ENCODE data around the gene AMOTL1.
"Not testable (repeated sequence)": the region's sequence is repeated elsewhere in the genome, so short reads cannot be mapped to it uniquely, and the experiment has no call there.

The AMOTL1 gene

GRCh38 chr11:94795476-94796189, 27.5 kb downstream of the AMOTL1 start:
- no peak for DNase-seq

DNA sequence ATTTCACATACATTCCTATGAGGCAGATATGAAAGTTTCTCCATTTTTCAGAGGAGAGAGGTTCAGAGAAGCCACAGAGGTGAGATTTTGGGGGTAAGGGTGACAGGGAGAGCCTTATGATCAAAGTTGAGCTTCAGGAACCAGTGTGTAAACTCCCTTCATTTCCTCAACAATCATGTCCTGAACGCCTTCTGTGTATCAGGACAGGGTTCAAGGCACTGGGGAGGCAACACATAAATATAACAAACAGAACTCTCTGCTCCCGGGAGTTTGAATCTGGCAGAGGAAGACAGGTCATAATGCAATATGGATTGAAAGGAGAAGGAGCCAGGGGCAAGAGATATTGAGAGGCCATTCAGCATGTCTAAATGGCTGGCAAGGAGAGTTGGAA, 28.0 kb downstream of the AMOTL1 start:
- DNase-seq: no peak

GRCh38 chr11:94796863-94797262, 28.7 kb downstream of the AMOTL1 start:
- no peak for DNase-seq

- DNase-seq: no peak
Measured at GRCh38 chr11:94799726-94800125, 31.6 kb downstream of the AMOTL1 start.

DNA sequence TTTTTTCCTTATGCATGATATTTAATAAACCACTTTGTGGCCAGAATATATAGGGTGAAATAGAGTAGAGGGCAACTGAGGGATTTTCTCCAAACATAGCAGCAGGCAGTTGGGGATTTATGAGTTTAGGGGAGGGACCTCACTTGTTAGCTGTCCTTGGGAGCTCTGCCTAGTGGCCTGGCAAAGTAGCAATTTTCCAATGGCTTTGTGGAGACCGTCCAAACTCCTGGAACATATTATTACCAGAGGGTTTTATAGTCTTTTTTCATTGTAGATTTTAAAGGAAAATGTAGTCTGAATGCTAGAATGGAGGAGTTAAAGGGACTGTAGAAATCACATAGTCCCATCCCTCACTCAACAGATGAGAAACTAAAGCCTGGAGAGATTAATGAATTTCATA, 32.3 kb downstream of the AMOTL1 start:
- no peak for DNase-seq

GRCh38 chr11:94801866-94802460, 33.8 kb downstream of the AMOTL1 start:
- no peak for DNase-seq

GRCh38 chr11:94802501-94802900, 34.3 kb downstream of the AMOTL1 start:
- no peak for DNase-seq

GRCh38 chr11:94803491-94803890, 35.3 kb downstream of the AMOTL1 start:
- DNase-seq: no peak

- DNase-seq: no peak
Measured at GRCh38 chr11:94804874-94805273, 36.7 kb downstream of the AMOTL1 start.

- DNase-seq: no peak
Measured at GRCh38 chr11:94806014-94806413, 37.9 kb downstream of the AMOTL1 start.

DNA sequence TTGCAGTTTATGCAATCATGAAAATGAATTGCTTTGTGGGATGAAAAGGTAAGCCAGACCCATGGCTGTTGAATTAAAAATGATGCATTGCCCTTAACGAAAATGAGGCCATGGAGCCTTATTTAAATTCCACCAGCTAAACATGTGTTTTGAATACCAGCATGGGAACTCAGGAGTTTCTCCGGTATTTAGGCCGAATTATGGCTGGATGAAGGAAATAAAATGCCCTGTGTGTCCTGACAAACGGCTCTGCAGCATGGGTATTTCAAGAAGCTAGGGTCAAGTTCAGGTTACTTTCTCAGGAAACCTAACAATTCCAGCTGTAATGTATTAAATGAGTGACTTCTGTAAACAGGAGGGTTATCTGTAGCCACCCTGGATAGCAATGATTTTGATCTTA, 38.3 kb downstream of the AMOTL1 start:
- no peak for DNase-seq

DNA sequence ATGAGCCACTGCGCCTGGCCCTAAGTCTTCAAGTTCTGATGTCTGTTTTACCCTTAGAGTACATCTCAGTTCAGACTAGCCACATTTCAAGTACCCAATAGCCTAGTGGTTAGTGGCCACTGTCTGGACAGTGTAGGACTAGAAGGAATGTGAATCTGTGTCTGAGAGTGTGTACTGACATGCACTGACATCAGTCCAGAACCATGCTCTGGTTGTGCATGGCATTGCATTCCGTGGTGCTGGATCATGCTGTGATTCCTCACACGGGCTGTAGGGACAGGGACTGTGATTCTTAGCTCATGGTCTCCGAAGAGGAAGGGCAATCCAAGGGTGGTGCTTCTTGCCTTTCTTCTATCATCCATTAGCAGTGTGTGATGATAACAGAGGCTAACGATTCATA, 41.1 kb downstream of the AMOTL1 start:
- DNase-seq: no peak

GRCh38 chr11:94812724-94813720, 44.9 kb downstream of the AMOTL1 start:
- not testable (repeated sequence) for DNase-seq

GRCh38 chr11:94814272-94814976, 46.3 kb downstream of the AMOTL1 start:
- DNase-seq: no peak

DNA sequence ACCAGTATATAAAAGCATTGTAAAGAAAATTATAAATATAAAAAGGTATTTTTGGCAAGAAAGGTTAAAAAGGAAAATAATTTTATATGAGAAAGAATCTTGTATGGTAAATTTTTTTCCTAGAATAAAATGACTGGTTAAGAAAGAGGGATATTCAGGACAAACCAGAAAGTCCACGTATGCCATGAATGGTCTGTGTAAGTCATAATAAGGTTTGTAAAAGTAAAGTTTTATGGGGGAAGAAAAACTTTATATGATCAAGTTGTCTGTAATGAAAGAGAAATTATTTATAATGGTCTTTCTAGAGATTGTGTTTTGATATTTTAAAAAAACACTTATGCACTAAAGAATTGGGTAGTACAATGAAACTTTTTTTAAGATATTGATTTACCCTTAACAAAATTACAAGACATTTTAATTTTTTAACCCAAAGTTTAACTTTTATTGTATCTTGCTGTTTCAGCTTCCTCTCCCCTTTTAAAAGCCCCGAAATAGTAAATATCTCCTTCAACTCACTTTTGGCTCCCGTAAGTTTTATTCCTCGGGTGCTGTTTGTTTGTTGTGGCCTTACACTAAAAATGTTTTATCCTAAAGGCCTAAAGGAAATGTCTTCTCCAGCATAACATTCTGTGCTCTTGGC, 47.7 kb downstream of the AMOTL1 start:
- DNase-seq: no peak

- no peak for DNase-seq
Measured at GRCh38 chr11:94820480-94820879, 52.3 kb downstream of the AMOTL1 start.

- DNase-seq: no peak
Measured at GRCh38 chr11:94821439-94821838, 53.3 kb downstream of the AMOTL1 start.

- DNase-seq: no peak
Measured at GRCh38 chr11:94822080-94822479, 53.9 kb downstream of the AMOTL1 start.

DNA sequence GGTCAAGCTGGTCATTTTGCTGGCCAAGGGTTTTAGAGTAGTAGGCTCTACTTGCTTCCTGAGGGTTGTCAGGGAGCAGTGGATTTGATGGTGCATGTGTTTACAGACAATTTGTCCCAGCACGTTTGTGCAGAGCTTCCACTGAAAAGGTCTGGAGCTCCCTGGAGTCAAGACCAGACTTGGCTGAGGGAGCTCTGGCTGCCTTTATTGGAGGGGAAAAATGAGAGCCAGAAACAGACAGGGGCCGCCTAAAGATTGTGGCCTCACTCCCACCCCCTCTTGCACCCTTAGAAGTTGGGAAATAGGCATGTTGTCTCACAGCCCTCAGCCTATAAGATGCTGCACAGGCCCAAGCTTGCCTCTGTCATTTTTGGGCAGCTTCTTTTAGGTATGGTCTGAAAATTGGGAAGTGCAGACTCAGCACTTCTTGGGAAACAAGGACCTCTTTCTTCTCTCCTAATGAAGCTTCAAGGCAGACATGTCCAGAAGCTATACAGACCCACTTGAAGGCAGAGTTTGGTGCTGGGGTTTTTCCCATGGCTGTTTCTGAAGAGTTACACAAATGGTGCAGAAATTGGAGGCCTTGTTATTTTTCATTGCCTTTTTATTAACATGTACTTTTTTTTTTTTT, 55.1 kb downstream of the AMOTL1 start:
- no peak for DNase-seq

DNA sequence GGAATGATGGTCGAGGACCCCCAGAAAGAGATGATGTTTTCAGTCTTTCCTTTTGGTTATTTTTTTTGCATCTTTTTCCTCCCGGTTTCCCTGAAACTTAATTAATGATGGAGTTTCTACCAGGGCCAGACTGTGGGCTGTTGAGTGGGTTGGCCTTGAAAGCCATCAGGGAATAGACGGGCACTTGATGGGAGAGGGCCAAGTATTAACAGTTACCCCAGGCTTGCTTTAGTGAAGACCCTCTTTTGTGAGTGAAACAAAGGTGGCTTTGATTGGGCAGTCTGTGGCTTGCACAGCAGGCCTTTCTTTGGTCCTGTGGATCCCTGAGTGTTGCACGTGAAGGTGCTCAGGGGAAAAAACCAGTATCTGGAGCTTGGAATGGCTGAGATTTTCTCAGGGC, 56.9 kb downstream of the AMOTL1 start:
- DNase-seq: no peak

DNA sequence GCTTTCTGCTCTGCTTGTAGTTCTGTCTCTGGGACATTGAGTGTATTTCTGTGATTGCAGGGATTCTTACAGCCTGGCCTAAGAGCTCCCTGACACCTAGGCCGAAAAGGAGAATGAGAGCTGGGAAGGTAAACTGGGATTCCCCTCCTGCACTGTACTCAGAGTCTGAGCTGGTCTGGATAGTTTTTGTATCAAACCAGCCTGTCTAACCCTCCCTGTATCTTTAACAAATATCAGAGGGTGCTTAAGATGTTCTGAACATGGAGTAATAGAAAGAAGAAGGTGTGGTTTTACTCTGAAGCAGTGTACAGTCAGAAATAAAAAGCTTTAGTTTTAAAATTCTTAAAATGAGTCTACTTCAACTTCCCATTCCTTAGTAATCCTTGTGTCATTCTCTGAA, 57.3 kb downstream of the AMOTL1 start:
- no peak for DNase-seq

DNA sequence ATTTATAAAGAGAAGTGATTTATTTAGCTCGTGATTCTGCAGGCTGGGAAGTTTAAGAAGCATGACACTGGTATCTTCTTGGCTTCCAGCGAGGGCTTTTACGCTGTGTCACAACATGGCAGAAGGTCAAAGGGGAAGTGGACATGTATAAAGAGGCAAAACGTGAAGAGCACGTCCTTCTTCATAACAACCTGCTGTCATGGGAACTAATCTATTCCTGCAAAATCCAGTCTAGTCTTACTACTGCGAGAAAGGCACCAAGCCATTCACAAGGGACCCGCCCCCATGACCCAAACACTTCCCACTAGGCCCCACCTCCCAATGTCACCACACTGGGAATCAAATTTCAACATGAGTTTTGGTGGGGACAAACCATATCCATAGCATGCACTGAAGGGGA, 58.3 kb downstream of the AMOTL1 start:
- no peak for DNase-seq
